Mucosa of descending colon (tissue), 3 donors: ENCODE measurements around the gene SLC4A1AP. TPM values are rescaled to one million over a fixed set of nuclear protein-coding genes. Genes with fewer than 3 reads are reported as not detected.

ENCODE experiments used
- ATAC-seq: fragments of 200-7000 bp; cut with Tn5 transposase; one replicate; pipeline ENCODE4 v1.9.1; 2020; ENCODE audit warnings: mild to moderate bottlenecking, moderate library complexity
- DNase-seq, 3 donors: peaks; one replicate each; pipeline ENCODE4 v3.0.0-alpha.2; 2020
- H3K36me3 ChIP-seq: fragments of 200-600 bp; one replicate; pipeline ENCODE4 v1.8.0; 2021; ENCODE audit warnings: low read depth, mild to moderate bottlenecking
- H3K4me1 ChIP-seq: fragments of 200-600 bp; one replicate; pipeline ENCODE4 v1.8.0; 2021; ENCODE audit warnings: low read depth, mild to moderate bottlenecking
- H3K4me3 ChIP-seq: fragments of 200-600 bp; one replicate; pipeline ENCODE4 v1.8.0; 2021; ENCODE audit warnings: mild to moderate bottlenecking
- H3K9me3 ChIP-seq: fragments of 200-600 bp; one replicate; pipeline ENCODE4 v1.8.0; 2021; ENCODE audit warnings: mild to moderate bottlenecking
- CTCF ChIP-seq: fragments of 200-600 bp; IDR thresholded peaks from one replicate; pipeline ENCODE4 v1.8.0; 2022; ENCODE audit warnings: antibody characterized with exemption, mild to moderate bottlenecking
- intact Hi-C, 2 donors: fragments of 100-400 bp; cut with DNase I in 1 of 2; cut with micrococcal nuclease in 1 of 2; formaldehyde crosslinking; loops; one replicate each; pipeline versions ENCODE4 v1.11.0 to v1.11.1; 2022; cut with DNase I, micrococcal nuclease
- total RNA-seq, 3 donors: library from RNA; stranded (reverse); fragmentation: NEBNext Ultra II Directional in 2 of 3; extraction: Animal tissue kit (Norgen Biotek cat#: 25700) in 2 of 3; gene quantifications; one replicate each; pipeline versions ENCODE4 v1.2.1 to v1.2.4, GENCODE V29; 2021 to 2023
- donor health status: DM: no; HTN: no; CAD: no; lungs with moderate emphysema.
- donor health status: DM: no; HTN: no; CAD: no.
- donor health status: DM: no; HTN: yes; CAD: no.

The SLC4A1AP gene
- total RNA-seq, 3 donors from 2014 or later, result 14.8 to 15.8 (median 15.5) TPM

- no peak for ATAC-seq
- no peak overlapping the region for H3K4me3 ChIP-seq
- no peak for DNase-seq
Measured at GRCh38 chr2:27738349-27739057, 74.8 kb downstream of the SLC4A1AP start.

GRCh38 chr2:27739058-27739373, 75.3 kb downstream of the SLC4A1AP start:
- DNase-seq (no peak), ATAC-seq (no peak)
- Histone ChIP-seq H3K4me3 (no peak overlapping the region), H3K36me3 (no peaks in the 10 kb centered on the region), H3K4me1 (peaks cover 4% of the 10 kb centered on the region), H3K9me3 (no peaks in the 10 kb centered on the region)
- intact Hi-C loops, result no loop called here
- TF ChIP-seq CTCF, result no peak

More at GRCh38 chr2:27738349-27739057, 74.8 kb downstream of the SLC4A1AP start:
- TF ChIP-seq CTCF, result no peak
- intact Hi-C loops, result no loop called here
- no peaks in the 10 kb centered on the region for H3K9me3 ChIP-seq
- peaks cover 4% of the 10 kb centered on the region for H3K4me1 ChIP-seq
- no peaks in the 10 kb centered on the region for H3K36me3 ChIP-seq

GRCh38 chr2:27741673-27742072, 78.0 kb downstream of the SLC4A1AP start:
- H3K4me1 ChIP-seq, result no peaks in the 10 kb centered on the region
- no peak overlapping the region for H3K4me3 ChIP-seq
- DNase-seq (no peak), ATAC-seq (no peak)
- TF ChIP-seq CTCF, result no peak
- H3K36me3 ChIP-seq, result no peaks in the 10 kb centered on the region
- intact Hi-C loops, result no loop called here
- no peaks in the 10 kb centered on the region for H3K9me3 ChIP-seq

GRCh38 chr2:27742571-27742970, 78.9 kb downstream of the SLC4A1AP start:
- H3K4me1 ChIP-seq, result no peaks in the 10 kb centered on the region
- TF ChIP-seq CTCF, result no peak
- no peak for ATAC-seq
- H3K4me3 ChIP-seq, result no peak overlapping the region
- no peaks in the 10 kb centered on the region for H3K36me3 ChIP-seq
- DNase-seq, result no peak
- intact Hi-C loops, result no loop called here
- H3K9me3 ChIP-seq, result no peaks in the 10 kb centered on the region

Other genes starting within 250 kb of the SLC4A1AP start
- 100 to 1,000 TPM in 1 of 3 donors, 10 to 100 TPM in 2; 68.4 to 104 (median 87.6) TPM for gene NRBP1, start 235.3 kb upstream of the SLC4A1AP start, total RNA-seq
- gene KRTCAP3, start 221.5 kb upstream of the SLC4A1AP start, total RNA-seq, result 10 to 100 TPM; 43.9 to 93.4 (median 85.1) TPM
- 10 to 100 TPM; 54.4 to 93.7 (median 62.4) TPM for gene IFT172, start 174.1 kb upstream of the SLC4A1AP start, total RNA-seq
- gene FNDC4, start 168.7 kb upstream of the SLC4A1AP start, total RNA-seq, result 1 to 10 TPM in 2 of 3 donors, under 1 TPM in 1; 0.64 to 3.1 (median 1.7) TPM
- gene GCKR, start 167.1 kb upstream of the SLC4A1AP start, total RNA-seq, result under 1 TPM in 1 of 3 donors, not detected in 2; 0.29 TPM
- gene ZNF512, start 80.8 kb upstream of the SLC4A1AP start, total RNA-seq, result 10 to 100 TPM; 14.4 to 37.8 (median 19.7) TPM
- 1 to 10 TPM; 1.9 to 4.0 (median 2.9) TPM for gene CCDC121, start 34.9 kb upstream of the SLC4A1AP start, total RNA-seq
- 10 to 100 TPM; 23.3 to 27.8 (median 25.2) TPM for gene GPN1, start 34.8 kb upstream of the SLC4A1AP start, total RNA-seq
- gene SUPT7L, start 275 bp upstream of the SLC4A1AP start, total RNA-seq, result 10 to 100 TPM; 19.5 to 30.3 (median 28.1) TPM
- gene MRPL33, start 107.8 kb downstream of the SLC4A1AP start, total RNA-seq, result 10 to 100 TPM; 43.4 to 88.2 (median 53.8) TPM
- gene RBKS, start 226.5 kb downstream of the SLC4A1AP start, total RNA-seq, result 10 to 100 TPM in 2 of 3 donors, 1 to 10 TPM in 1; 5.9 to 10.6 (median 10.3) TPM
- 10 to 100 TPM; 34.8 to 42.4 (median 41.3) TPM for gene BABAM2, start 226.8 kb downstream of the SLC4A1AP start, total RNA-seq